OCI-LY1 (cell line): ENCODE data around the gene RNF182.

Experiments
- H2AFZ ChIP-seq: fragments of 200-600 bp; sonication (generic), shearing (Covaris generic); 2 replicates; pipeline ENCODE4 v1.6.0; 2014; ENCODE audit warnings: antibody characterized with exemption, mild to moderate bottlenecking, low read length
- H3F3A ChIP-seq: fragments of 200-600 bp; sonication (generic), shearing (Covaris generic); 2 replicates; pipeline ENCODE4 v1.6.0; 2014; ENCODE audit warnings: mild to moderate bottlenecking, antibody characterized with exemption, low read length, moderate library complexity; ENCODE audit not compliant: insufficient read depth
- H3K27ac ChIP-seq: fragments of 200-600 bp; sonication (generic); 2 replicates; pipeline ENCODE4 v1.5.1; 2014; ENCODE audit warnings: low read length, mixed run types, mild to moderate bottlenecking, low read depth; ENCODE audit not compliant: poor library complexity, severe bottlenecking
- H3K27me3 ChIP-seq: fragments of 200-600 bp; sonication (generic); 2 replicates; pipeline ENCODE4 v1.6.0; 2014; ENCODE audit warnings: antibody characterized with exemption, mild to moderate bottlenecking, low read length, moderate library complexity; ENCODE audit not compliant: insufficient read depth
- H3K36me3 ChIP-seq: fragments of 200-600 bp; sonication (generic); 2 replicates; pipeline ENCODE4 v1.6.1; 2014; ENCODE audit warnings: mild to moderate bottlenecking, antibody characterized with exemption, low read length, moderate library complexity, mixed read lengths; ENCODE audit not compliant: insufficient read depth
- H3K4me1 ChIP-seq: fragments of 200-600 bp; sonication (generic); 2 replicates; pipeline ENCODE4 v1.5.1; 2014; ENCODE audit warnings: mild to moderate bottlenecking, low read length, moderate library complexity; ENCODE audit not compliant: insufficient read depth, severe bottlenecking
- H3K4me2 ChIP-seq: fragments of 200-600 bp; sonication (generic), shearing (Covaris generic); 2 replicates; pipeline ENCODE4 v1.6.1; 2014; ENCODE audit warnings: low read length
- H3K4me3 ChIP-seq: fragments of 200-600 bp; sonication (generic); 2 replicates; pipeline ENCODE4 v1.5.1; 2014; ENCODE audit warnings: low read length, low read depth, mild to moderate bottlenecking, mixed read lengths; ENCODE audit not compliant: poor library complexity, severe bottlenecking
- H3K79me2 ChIP-seq: fragments of 200-600 bp; shearing (Covaris generic); 2 replicates; pipeline ENCODE4 v1.6.1; 2016; ENCODE audit warnings: mixed run types, low read length, mixed read lengths; ENCODE audit not compliant: insufficient read depth
- H3K9ac ChIP-seq: fragments of 200-600 bp; sonication (generic), shearing (Covaris generic); 2 replicates; pipeline ENCODE4 v1.6.1; 2014; ENCODE audit warnings: mild to moderate bottlenecking, low read length, mixed read lengths
- H3K9me2 ChIP-seq: fragments of 200-600 bp; sonication (generic), shearing (Covaris generic); 2 replicates; pipeline ENCODE4 v1.6.1; 2014; ENCODE audit warnings: low read depth, mild to moderate bottlenecking, low read length, mixed read lengths
- H3K9me3 ChIP-seq: fragments of 200-600 bp; shearing (Covaris generic); 2 replicates; pipeline ENCODE4 v1.6.1; 2014; ENCODE audit warnings: low read length, mixed read lengths
- H4K20me1 ChIP-seq: fragments of 200-600 bp; sonication (generic), shearing (Covaris generic); 2 replicates; pipeline ENCODE4 v1.6.0; 2016; ENCODE audit warnings: mild to moderate bottlenecking, low read length; ENCODE audit not compliant: insufficient read depth
- CTCF ChIP-seq: fragments of 200-600 bp; sonication (generic), shearing (Covaris generic); IDR thresholded peaks from 2 replicates; pipeline ENCODE4 v1.5.1; 2017; ENCODE audit warnings: mild to moderate bottlenecking, antibody characterized with exemption, low read length, moderate library complexity, mixed read lengths
- EZH2 ChIP-seq: fragments of 200-600 bp; sonication (generic), shearing (Covaris generic); IDR thresholded peaks from 2 replicates; pipeline ENCODE4 v1.8.0; 2017; ENCODE audit warnings: borderline replicate concordance, mixed run types, mild to moderate bottlenecking, antibody characterized with exemption, low read length, moderate library complexity, mixed read lengths

Gene RNF182

GRCh38 chr6:13978102-13978640, 53.4 kb downstream of the RNF182 start:
- H2AFZ ChIP-seq = no peak overlapping the region
- no peak overlapping the region for H3K9ac ChIP-seq
- H3K4me2 ChIP-seq = no peak overlapping the region
- H3K9me2 ChIP-seq = no peaks in the 10 kb centered on the region
- no peaks in the 10 kb centered on the region for H3K36me3 ChIP-seq
- H3F3A ChIP-seq = no peaks in the 10 kb centered on the region
- no peak overlapping the region for H3K4me3 ChIP-seq
- no peaks in the 10 kb centered on the region for H3K9me3 ChIP-seq
- no peaks in the 10 kb centered on the region for H4K20me1 ChIP-seq
- TF ChIP-seq EZH2 (no peak), CTCF (no peak)
- no peak overlapping the region for H3K27ac ChIP-seq
- H3K27me3 ChIP-seq = no peaks in the 10 kb centered on the region
- no peaks in the 10 kb centered on the region for H3K79me2 ChIP-seq
- H3K4me1 ChIP-seq = no peaks in the 10 kb centered on the region

GRCh38 chr6:13978787-13979186, 54.0 kb downstream of the RNF182 start:
- Histone ChIP-seq H3K9ac (no peak overlapping the region), H3K79me2 (no peaks in the 10 kb centered on the region), H3K9me3 (no peaks in the 10 kb centered on the region), H3K9me2 (no peaks in the 10 kb centered on the region), H2AFZ (no peak overlapping the region), H3K36me3 (no peaks in the 10 kb centered on the region), H3K27ac (no peak overlapping the region), H3K4me3 (no peak overlapping the region), H3K27me3 (no peaks in the 10 kb centered on the region), H3K4me1 (no peaks in the 10 kb centered on the region), H4K20me1 (no peaks in the 10 kb centered on the region), H3K4me2 (no peak overlapping the region), H3F3A (no peaks in the 10 kb centered on the region)
- TF ChIP-seq CTCF (no peak), EZH2 (no peak)

- Histone ChIP-seq H3K36me3 (no peaks in the 10 kb centered on the region), H3K9me2 (no peaks in the 10 kb centered on the region), H3K9me3 (no peaks in the 10 kb centered on the region), H3K9ac (no peak overlapping the region), H3K4me1 (no peaks in the 10 kb centered on the region), H4K20me1 (no peaks in the 10 kb centered on the region), H2AFZ (no peak overlapping the region), H3K4me3 (no peak overlapping the region), H3K79me2 (no peaks in the 10 kb centered on the region), H3F3A (no peaks in the 10 kb centered on the region), H3K27me3 (no peaks in the 10 kb centered on the region), H3K4me2 (no peak overlapping the region), H3K27ac (no peak overlapping the region)
- TF ChIP-seq CTCF (no peak), EZH2 (no peak)
These were observed 54.8 kb downstream of the RNF182 start for GRCh38 chr6:13979284-13980171.
